Measurements from ENCODE around the gene VKORC1L1. TPM values are rescaled to one million over a fixed set of nuclear protein-coding genes. Genes with fewer than 3 reads are reported as not detected.
A peak's percentile ranks its signal among the peaks of the same experiment; 100 is the strongest.

The VKORC1L1 gene
- total and polyA plus RNA-seq, 9 of the 15 experiments (the other 6 are each of a cell fraction or from before 2014, with no cell fraction given): 6.8 to 36.5 (median 19.3) TPM

GRCh38 chr7:65980478-65981250 is 107.8 kb downstream of the VKORC1L1 start (continued):
- TF ChIP-seq, protein P1, sequence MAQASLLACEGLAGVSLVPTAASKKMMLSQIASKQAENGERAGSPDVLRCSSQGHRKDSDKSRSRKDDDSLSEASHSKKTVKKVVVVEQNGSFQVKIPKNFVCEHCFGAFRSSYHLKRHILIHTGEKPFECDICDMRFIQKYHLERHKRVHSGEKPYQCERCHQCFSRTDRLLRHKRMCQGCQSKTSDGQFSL (CRISPR knock-in tag; IDR thresholded peaks at IDR 0.05): no peak
- TF ChIP-seq, protein P1 (tag; IDR thresholded peaks at IDR 0.05): 0 out of 4 replicates have a peak, but pooled peaks of 1 of the 2 experiments have one; percentile 20
- TF ChIP-seq, protein P2, sequence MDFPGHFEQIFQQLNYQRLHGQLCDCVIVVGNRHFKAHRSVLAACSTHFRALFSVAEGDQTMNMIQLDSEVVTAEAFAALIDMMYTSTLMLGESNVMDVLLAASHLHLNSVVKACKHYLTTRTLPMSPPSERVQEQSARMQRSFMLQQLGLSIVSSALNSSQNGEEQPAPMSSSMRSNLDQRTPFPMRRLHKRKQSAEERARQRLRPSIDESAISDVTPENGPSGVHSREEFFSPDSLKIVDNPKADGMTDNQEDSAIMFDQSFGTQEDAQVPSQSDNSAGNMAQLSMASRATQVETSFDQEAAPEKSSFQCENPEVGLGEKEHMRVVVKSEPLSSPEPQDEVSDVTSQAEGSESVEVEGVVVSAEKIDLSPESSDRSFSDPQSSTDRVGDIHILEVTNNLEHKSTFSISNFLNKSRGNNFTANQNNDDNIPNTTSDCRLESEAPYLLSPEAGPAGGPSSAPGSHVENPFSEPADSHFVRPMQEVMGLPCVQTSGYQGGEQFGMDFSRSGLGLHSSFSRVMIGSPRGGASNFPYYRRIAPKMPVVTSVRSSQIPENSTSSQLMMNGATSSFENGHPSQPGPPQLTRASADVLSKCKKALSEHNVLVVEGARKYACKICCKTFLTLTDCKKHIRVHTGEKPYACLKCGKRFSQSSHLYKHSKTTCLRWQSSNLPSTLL (IDR thresholded peaks at IDR 0.05): no peak
- TF ChIP-seq TRIM24 (IDR thresholded peaks at IDR 0.05): no peak
- TF ChIP-seq ELK1 (CRISPR knock-in tag; IDR thresholded peaks at IDR 0.05): no peak
- TF ChIP-seq POU5F1 (IDR thresholded peaks at IDR 0.05; ENCODE audit: borderline replicate concordance, low read depth, low read length, partially characterized antibody): no peak
- TF ChIP-seq CCNT2 (IDR thresholded peaks at IDR 0.05; ENCODE audit: borderline replicate concordance, extremely low read depth, insufficient read length, low read depth, low read length): no peak
- no peak for TF ChIP-seq SRSF1 (IDR thresholded peaks at IDR 0.05; ENCODE audit: low read depth, low read length)
- TF ChIP-seq RBM14 (IDR thresholded peaks at IDR 0.05; ENCODE audit: borderline replicate concordance, insufficient read depth, low read depth, low read length): no peak
- no peak for TF ChIP-seq ZFPM2 (CRISPR knock-in tag; IDR thresholded peaks at IDR 0.05)
- TF ChIP-seq ATF2 (CRISPR knock-in tag; IDR thresholded peaks at IDR 0.05): no peak
- TF ChIP-seq ZNF707 (CRISPR knock-in tag; conservative IDR thresholded peaks at IDR 0.05): no peak
- no peak for TF ChIP-seq HMG20B (CRISPR knock-in tag; IDR thresholded peaks at IDR 0.05)
- no peak for TF ChIP-seq CSDE1 (IDR thresholded peaks at IDR 0.05)
- no peak for TF ChIP-seq ZNF347 (CRISPR knock-in tag; IDR thresholded peaks at IDR 0.05; ENCODE audit: low read depth)
- TF ChIP-seq, protein P3, sequence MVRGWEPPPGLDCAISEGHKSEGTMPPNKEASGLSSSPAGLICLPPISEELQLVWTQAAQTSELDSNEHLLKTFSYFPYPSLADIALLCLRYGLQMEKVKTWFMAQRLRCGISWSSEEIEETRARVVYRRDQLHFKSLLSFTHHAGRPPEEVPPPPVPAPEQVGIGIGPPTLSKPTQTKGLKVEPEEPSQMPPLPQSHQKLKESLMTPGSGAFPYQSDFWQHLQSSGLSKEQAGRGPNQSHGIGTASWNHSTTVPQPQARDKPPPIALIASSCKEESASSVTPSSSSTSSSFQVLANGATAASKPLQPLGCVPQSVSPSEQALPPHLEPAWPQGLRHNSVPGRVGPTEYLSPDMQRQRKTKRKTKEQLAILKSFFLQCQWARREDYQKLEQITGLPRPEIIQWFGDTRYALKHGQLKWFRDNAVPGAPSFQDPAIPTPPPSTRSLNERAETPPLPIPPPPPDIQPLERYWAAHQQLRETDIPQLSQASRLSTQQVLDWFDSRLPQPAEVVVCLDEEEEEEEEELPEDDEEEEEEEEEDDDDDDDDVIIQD (CRISPR knock-in tag; IDR thresholded peaks at IDR 0.05): no peak
- TF ChIP-seq NRF1 (conservative IDR thresholded peaks at IDR 0.05 in 1 of 2, IDR thresholded peaks at IDR 0.05 in 1 of 2): peak in 1 of 2 experiments; percentile 30; a peak in 1 of 4 replicates
- no peak for TF ChIP-seq SMARCB1 (IDR thresholded peaks at IDR 0.05; ENCODE audit: insufficient read length, low read depth)
- TF ChIP-seq PURB (CRISPR knock-in tag; IDR thresholded peaks at IDR 0.05; ENCODE audit: low read depth): no peak
